H9 (cell line): ENCODE data around the gene OR2AT4. TPM values are rescaled to one million over a fixed set of nuclear protein-coding genes. Genes with fewer than 3 reads are reported as not detected.

Experiments used
- DNase-seq: peaks from one replicate; pipeline ENCODE4 v3.0.0-alpha.2; 2017
- H2AFZ ChIP-seq: one replicate; pipeline ENCODE4 v1.6.1; 2013; ENCODE audit warnings: mild to moderate bottlenecking, low read length, control low read depth, moderate library complexity
- H2AK5ac ChIP-seq: 2 replicates; pipeline ENCODE4 v1.6.1; 2013; ENCODE audit warnings: low read length, control low read depth, mixed read lengths; ENCODE audit not compliant: insufficient read length
- H2BK120ac ChIP-seq: one replicate; pipeline ENCODE4 v1.6.1; 2013; ENCODE audit warnings: low read depth, mild to moderate bottlenecking, low read length, control low read depth, inconsistent platforms; ENCODE audit not compliant: poor library complexity, severe bottlenecking
- H2BK12ac ChIP-seq: 2 replicates; pipeline ENCODE4 v1.6.1; 2013; ENCODE audit warnings: low read length, control low read depth, mixed read lengths, low read depth; ENCODE audit not compliant: insufficient read length
- H2BK15ac ChIP-seq: 2 replicates; pipeline ENCODE4 v1.6.1; 2013; ENCODE audit warnings: low read depth, low read length, control low read depth
- H2BK20ac ChIP-seq: one replicate; pipeline ENCODE4 v1.6.1; 2013; ENCODE audit warnings: low read depth, mild to moderate bottlenecking, low read length, control low read depth, inconsistent platforms; ENCODE audit not compliant: poor library complexity, severe bottlenecking
- H2BK5ac ChIP-seq: 2 replicates; pipeline ENCODE4 v1.6.1; 2013; ENCODE audit warnings: low read length, control low read depth, mixed read lengths; ENCODE audit not compliant: insufficient read length
- H3K14ac ChIP-seq: 2 replicates; pipeline ENCODE4 v1.6.1; 2013; ENCODE audit warnings: low read length, control low read depth; ENCODE audit not compliant: insufficient read depth
- H3K18ac ChIP-seq: 2 replicates; pipeline ENCODE4 v1.6.1; 2013; ENCODE audit warnings: low read depth, mild to moderate bottlenecking, mixed read lengths, low read length, control low read depth; ENCODE audit not compliant: insufficient read length
- H3K23ac ChIP-seq: 2 replicates; pipeline ENCODE4 v1.6.1; 2013; ENCODE audit warnings: low read length, control low read depth, mixed read lengths, low read depth; ENCODE audit not compliant: insufficient read length
- H3K23me2 ChIP-seq: 2 replicates; pipeline ENCODE4 v1.6.1; 2013; ENCODE audit warnings: low read depth, mild to moderate bottlenecking, mixed read lengths, low read length, control low read depth; ENCODE audit not compliant: insufficient read length, poor library complexity, severe bottlenecking
- H3K27ac ChIP-seq: 2 replicates; pipeline ENCODE4 v1.5.1; 2013; ENCODE audit warnings: low read length, control low read depth, mixed read lengths, low read depth; ENCODE audit not compliant: insufficient read length
- H3K27me3 ChIP-seq: 2 replicates; pipeline ENCODE4 v1.6.1; 2013; ENCODE audit warnings: low read length, control low read depth, inconsistent platforms; ENCODE audit not compliant: insufficient read depth
- H3K4ac ChIP-seq: 2 replicates; pipeline ENCODE4 v1.6.1; 2013; ENCODE audit warnings: low read depth, mild to moderate bottlenecking, control low read depth, inconsistent platforms, low read length, moderate library complexity
- H3K4me1 ChIP-seq: 2 replicates; pipeline ENCODE4 v1.6.1; 2013; ENCODE audit warnings: low read length, control low read depth, inconsistent platforms; ENCODE audit not compliant: insufficient read depth
- H3K4me2 ChIP-seq: 2 replicates; pipeline ENCODE4 v1.6.1; 2013; ENCODE audit warnings: low read length, control low read depth, mixed read lengths; ENCODE audit not compliant: insufficient read length, insufficient read depth
- H3K56ac ChIP-seq: 2 replicates; pipeline ENCODE4 v1.6.1; 2013; ENCODE audit warnings: low read depth, mild to moderate bottlenecking, mixed read lengths, low read length, control low read depth; ENCODE audit not compliant: insufficient read length
- H3K79me1 ChIP-seq: 2 replicates; pipeline ENCODE4 v1.6.1; 2013; ENCODE audit warnings: low read depth, mild to moderate bottlenecking, moderate library complexity, low read length, control low read depth, inconsistent platforms; ENCODE audit not compliant: insufficient read depth, poor library complexity, severe bottlenecking
- H3K79me2 ChIP-seq: 2 replicates; pipeline ENCODE4 v1.6.1; 2013; ENCODE audit warnings: low read length, control low read depth, inconsistent platforms; ENCODE audit not compliant: insufficient read depth
- H3K9ac ChIP-seq: 2 replicates; pipeline ENCODE4 v1.6.1; 2013; ENCODE audit warnings: low read length, control low read depth, mixed read lengths; ENCODE audit not compliant: insufficient read length; ENCODE audit errors: extremely low read depth
- H3K9me3 ChIP-seq: one replicate; pipeline ENCODE4 v1.6.1; 2013; ENCODE audit warnings: low read depth, low read length, inconsistent platforms; ENCODE audit not compliant: control insufficient read depth
- H3T11ph ChIP-seq: one replicate; pipeline ENCODE4 v1.6.1; 2013; ENCODE audit warnings: mild to moderate bottlenecking, low read length, control low read depth, inconsistent platforms
- H4K20me1 ChIP-seq: one replicate; pipeline ENCODE4 v1.6.1; 2013; ENCODE audit not compliant: control insufficient read depth, insufficient read length, insufficient read depth
- H4K5ac ChIP-seq: 2 replicates; pipeline ENCODE4 v1.6.1; 2013; ENCODE audit warnings: low read depth, mild to moderate bottlenecking, mixed read lengths, low read length, control low read depth; ENCODE audit not compliant: insufficient read length
- H4K8ac ChIP-seq: replicated peaks from 2 replicates; pipeline ENCODE4 v1.6.1; 2013; ENCODE audit warnings: low read length, control low read depth, mixed read lengths, low read depth; ENCODE audit not compliant: insufficient read length
- H4K91ac ChIP-seq: 2 replicates; pipeline ENCODE4 v1.6.1; 2013; ENCODE audit warnings: low read depth, mild to moderate bottlenecking, moderate library complexity, mixed read lengths, low read length, control low read depth; ENCODE audit not compliant: insufficient read length
- H3K27ac Mint-ChIP-seq, 3 experiments: 2 replicates in 2 of 3; 3 replicates in 1 of 3; pipeline ENCODE4 v1.8.0; 2020 to 2021; ENCODE audit warnings: mixed read lengths in 3 of 3, mild to moderate bottlenecking in 1 of 3, moderate library complexity in 1 of 3
- H3K27me3 Mint-ChIP-seq: 2 replicates; pipeline ENCODE4 v1.8.0; 2021; ENCODE audit warnings: low read depth, mild to moderate bottlenecking, moderate library complexity, mixed read lengths
- H3K36me3 Mint-ChIP-seq, 3 experiments: 2 replicates in 2 of 3; 3 replicates in 1 of 3; pipeline ENCODE4 v1.8.0; 2020 to 2021; ENCODE audit warnings: low read depth in 3 of 3, mixed read lengths in 3 of 3; ENCODE audit not compliant: insufficient read depth in 1 of 3
- H3K4me1 Mint-ChIP-seq, 2 experiments: 2 replicates each; pipeline ENCODE4 v1.8.0; 2020; ENCODE audit warnings: mixed read lengths in 2 of 2
- H3K4me3 Mint-ChIP-seq, 2 experiments: 2 replicates in 1 of 2; 3 replicates in 1 of 2; pipeline ENCODE4 v1.8.0; 2020 to 2021; ENCODE audit warnings: mild to moderate bottlenecking in 2 of 2, mixed read lengths in 2 of 2, moderate library complexity in 1 of 2
- H3K9me3 Mint-ChIP-seq, 2 experiments: 2 replicates in 1 of 2; 3 replicates in 1 of 2; pipeline ENCODE4 v1.8.0; 2020; ENCODE audit warnings: mild to moderate bottlenecking in 2 of 2, mixed read lengths in 2 of 2, moderate library complexity in 1 of 2
- WGBS: extraction: QIAGEN DNeasy Blood & Tissue Kit; methylation state at CpG from one replicate; pipeline ENCODE4 v1.1.7; 2013; ENCODE audit warnings: missing lambda C conversion rate, low lambda C conversion rate, mixed read lengths; ENCODE audit not compliant: insufficient read length; ENCODE audit errors: extremely low coverage; 5-methylcytosine and 5-hydroxymethylcytosine counted together
- total RNA-seq: library from RNA; stranded (reverse); gene quantifications from 2 replicates; pipeline ENCODE4 v1.2.1, GENCODE V29; 2021
- TF ChIP-seq, protein P1 (sequence below): fragments of 200-600 bp; sonication (generic); conservative IDR thresholded peaks from 3 replicates; pipeline ENCODE4 v1.8.0; 2021; ENCODE audit warnings: antibody characterized with exemption, mild to moderate bottlenecking

Gene OR2AT4
- total RNA-seq, 1 experiment from 2014 or later, result not detected

DNA sequence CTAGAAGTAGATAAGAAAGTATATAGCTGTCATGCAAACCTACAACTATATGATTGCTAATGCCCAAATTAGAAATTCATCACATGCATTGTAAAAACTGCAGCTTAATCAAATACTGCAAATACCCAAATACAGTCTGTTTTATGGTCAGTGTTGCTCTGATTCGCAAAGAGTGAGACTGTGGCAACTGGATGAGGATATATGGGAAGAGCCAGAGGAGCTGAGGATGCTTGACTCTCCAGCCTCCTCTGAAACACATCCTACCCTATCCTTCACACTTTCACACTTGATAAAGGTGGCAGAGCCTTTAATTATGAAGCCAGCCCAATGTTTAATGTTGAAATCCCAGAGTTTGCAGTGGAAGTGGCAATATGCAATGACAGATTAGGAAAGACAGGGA, 21.9 kb upstream of the OR2AT4 start:
- Mint-ChIP-seq H3K36me3 (peaks cover 0 to 12% (median 7%) of the 10 kb centered on the region in 3 experiments; a peak in 4 of 7 replicates), H3K9me3 (peaks cover 34 to 38% of the 10 kb centered on the region in 2 experiments), H3K4me1 (no peaks in the 10 kb centered on the region), H3K27ac (no peak overlapping the region), H3K27me3 (peaks cover 17% of the 10 kb centered on the region), H3K4me3 (no peak overlapping the region)
- H3K14ac ChIP-seq, result no peak overlapping the region
- no peak overlapping the region for H2AK5ac ChIP-seq
- TF ChIP-seq, protein P1, sequence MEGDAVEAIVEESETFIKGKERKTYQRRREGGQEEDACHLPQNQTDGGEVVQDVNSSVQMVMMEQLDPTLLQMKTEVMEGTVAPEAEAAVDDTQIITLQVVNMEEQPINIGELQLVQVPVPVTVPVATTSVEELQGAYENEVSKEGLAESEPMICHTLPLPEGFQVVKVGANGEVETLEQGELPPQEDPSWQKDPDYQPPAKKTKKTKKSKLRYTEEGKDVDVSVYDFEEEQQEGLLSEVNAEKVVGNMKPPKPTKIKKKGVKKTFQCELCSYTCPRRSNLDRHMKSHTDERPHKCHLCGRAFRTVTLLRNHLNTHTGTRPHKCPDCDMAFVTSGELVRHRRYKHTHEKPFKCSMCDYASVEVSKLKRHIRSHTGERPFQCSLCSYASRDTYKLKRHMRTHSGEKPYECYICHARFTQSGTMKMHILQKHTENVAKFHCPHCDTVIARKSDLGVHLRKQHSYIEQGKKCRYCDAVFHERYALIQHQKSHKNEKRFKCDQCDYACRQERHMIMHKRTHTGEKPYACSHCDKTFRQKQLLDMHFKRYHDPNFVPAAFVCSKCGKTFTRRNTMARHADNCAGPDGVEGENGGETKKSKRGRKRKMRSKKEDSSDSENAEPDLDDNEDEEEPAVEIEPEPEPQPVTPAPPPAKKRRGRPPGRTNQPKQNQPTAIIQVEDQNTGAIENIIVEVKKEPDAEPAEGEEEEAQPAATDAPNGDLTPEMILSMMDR, result no peak
- WGBS, result no CpG with 5 or more reads among the region's 1 CpG
- no peak overlapping the region for H3K18ac ChIP-seq
- H3K79me2 ChIP-seq, result no peaks in the 10 kb centered on the region
- H4K20me1 ChIP-seq, result no peaks in the 10 kb centered on the region
- H2AFZ ChIP-seq, result no peak overlapping the region
- no peak overlapping the region for H3K27ac ChIP-seq
- H3K56ac ChIP-seq, result no peak overlapping the region
- H4K91ac ChIP-seq, result no peak overlapping the region
- no peak overlapping the region for H3K9ac ChIP-seq
- no peak overlapping the region for H3T11ph ChIP-seq
- no peaks in the 10 kb centered on the region for H3K27me3 ChIP-seq
- DNase-seq, result no peak
- no peak overlapping the region for H2BK5ac ChIP-seq
- H3K9me3 ChIP-seq, result no peaks in the 10 kb centered on the region
- H3K23me2 ChIP-seq, result no peaks in the 10 kb centered on the region
- H2BK12ac ChIP-seq, result no peak overlapping the region
- no peaks in the 10 kb centered on the region for H3K4me1 ChIP-seq
- H4K8ac ChIP-seq, result no peak overlapping the region
- no peak overlapping the region for H2BK20ac ChIP-seq
- H3K4me2 ChIP-seq, result no peak overlapping the region
- no peaks in the 10 kb centered on the region for H3K79me1 ChIP-seq
- H3K23ac ChIP-seq, result no peak overlapping the region
- H2BK120ac ChIP-seq, result no peak overlapping the region
- no peak overlapping the region for H2BK15ac ChIP-seq
- H4K5ac ChIP-seq, result no peak overlapping the region
- no peak overlapping the region for H3K4ac ChIP-seq
